OCI-M2 (cell line): ENCODE measurements around the gene HES5.

Source experiments
- DNase-seq: peaks from one replicate; lab custom pipeline; 2025; ENCODE audit not compliant: unreplicated experiment; lab: John Stamatoyannopoulos, UW

The HES5 gene

GRCh38 chr1:2547210-2548067 is 17.4 kb upstream of the HES5 start:
- no peak for DNase-seq

DNA sequence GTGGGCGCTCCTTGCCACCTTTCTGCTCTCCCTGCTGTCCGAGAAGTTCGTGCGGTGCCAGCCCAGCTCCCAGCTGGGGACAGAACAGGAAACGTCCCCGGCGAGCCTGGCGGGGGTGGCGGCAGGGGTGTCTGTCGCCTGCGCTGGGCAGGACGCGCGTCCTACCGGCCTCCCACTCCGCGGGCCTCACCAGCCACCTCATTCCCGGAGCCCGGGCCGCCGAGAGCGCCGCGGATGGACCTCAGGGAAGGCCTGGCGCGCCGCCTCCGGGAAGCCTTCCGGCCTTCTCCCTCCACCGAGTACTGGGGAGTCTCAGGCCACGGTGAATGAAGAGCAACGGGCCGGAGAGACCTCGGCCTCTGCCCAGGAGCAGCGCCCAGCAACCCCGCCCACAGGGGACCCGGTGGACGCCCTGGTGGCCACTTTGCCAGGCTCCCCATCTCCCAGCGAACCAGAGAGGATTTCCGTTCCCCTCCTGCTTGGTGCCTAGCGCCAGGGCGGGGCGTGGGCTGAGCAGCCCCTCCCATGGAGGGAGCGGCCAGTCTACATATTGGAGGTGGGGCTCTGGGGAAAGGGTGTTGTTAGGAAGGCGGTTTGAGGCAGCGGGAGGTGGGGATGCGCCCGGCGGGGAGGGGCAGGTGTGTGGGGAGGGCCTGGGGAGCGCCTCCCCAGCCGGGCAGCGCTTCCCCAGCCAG is 16.6 kb upstream of the HES5 start:
- DNase-seq: no peak

DNA sequence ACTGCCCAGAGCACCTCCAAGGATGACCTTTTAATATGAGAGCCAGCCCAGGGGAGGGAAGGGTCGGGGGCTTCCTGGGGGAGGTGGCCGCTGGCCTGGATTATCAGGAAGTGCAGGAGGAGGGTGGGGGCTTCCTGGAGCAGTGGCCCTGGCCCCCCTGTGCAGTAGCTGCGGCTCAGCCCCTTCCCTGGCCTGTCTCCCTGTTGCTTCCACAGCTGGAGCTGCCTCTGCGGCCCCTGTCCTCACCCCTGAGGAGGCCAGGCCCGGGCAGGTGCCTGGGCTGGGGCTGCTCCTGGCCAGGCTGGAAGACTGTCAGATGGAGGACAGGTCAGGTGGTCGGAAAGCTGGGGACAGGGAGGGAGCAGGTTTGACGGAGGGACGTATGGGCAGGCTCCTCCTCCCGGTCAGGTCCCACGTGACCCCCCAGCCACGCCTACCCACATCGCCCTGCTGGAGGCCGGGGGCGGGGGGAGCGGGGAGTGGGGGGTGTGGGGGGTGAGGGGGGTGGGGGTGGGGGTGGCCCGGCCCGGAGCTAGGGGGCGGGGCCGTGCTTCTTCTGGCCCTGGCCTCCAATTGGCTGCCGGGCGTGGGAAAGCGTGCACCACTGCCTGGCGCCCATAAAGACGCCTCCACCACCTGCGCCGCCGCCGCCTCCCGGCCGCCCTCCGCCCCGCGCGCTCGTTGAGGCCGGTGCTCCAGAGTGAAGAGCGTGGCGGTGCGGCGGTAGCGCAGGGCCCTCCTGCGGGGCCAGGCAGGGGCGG is 15.9 kb upstream of the HES5 start:
- DNase-seq: no peak

DNA sequence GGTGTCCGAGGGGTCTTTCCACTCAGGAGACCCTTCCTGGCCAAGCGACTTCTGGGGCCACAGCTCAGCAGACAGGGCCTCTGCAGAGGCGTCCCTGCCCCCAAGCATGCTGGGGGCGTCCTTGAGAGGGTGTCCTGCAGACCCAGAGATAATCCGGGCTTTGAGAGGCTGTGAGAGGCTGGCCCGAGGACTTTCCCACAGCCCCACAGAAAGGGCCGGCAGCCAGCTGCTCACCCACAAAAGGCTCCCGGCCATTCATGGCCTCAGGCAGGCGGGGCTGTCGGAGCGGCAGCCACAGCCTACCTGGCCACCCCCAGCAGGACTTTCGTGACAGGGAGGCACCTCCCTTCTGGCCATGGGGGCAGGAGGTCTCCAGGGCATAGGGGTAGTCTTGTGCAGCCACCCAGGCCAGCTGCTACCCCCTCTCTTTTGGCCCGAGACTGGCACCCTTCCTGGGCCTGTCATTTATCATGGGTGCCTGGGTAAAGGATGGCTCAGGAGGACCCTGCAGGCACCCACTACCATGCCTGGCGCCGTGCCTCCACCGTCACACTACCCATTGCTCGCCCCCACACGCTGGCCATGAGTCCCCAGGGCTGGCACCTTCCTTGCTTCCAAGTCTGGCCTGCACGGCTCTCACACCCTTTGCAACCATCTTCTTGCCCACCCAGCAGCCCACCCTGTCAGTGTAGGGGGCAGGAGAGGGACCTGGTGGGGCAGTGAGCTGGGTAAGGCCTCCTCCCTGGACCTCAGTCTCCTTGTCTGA is 15.0 kb upstream of the HES5 start:
- DNase-seq: no peak

DNA sequence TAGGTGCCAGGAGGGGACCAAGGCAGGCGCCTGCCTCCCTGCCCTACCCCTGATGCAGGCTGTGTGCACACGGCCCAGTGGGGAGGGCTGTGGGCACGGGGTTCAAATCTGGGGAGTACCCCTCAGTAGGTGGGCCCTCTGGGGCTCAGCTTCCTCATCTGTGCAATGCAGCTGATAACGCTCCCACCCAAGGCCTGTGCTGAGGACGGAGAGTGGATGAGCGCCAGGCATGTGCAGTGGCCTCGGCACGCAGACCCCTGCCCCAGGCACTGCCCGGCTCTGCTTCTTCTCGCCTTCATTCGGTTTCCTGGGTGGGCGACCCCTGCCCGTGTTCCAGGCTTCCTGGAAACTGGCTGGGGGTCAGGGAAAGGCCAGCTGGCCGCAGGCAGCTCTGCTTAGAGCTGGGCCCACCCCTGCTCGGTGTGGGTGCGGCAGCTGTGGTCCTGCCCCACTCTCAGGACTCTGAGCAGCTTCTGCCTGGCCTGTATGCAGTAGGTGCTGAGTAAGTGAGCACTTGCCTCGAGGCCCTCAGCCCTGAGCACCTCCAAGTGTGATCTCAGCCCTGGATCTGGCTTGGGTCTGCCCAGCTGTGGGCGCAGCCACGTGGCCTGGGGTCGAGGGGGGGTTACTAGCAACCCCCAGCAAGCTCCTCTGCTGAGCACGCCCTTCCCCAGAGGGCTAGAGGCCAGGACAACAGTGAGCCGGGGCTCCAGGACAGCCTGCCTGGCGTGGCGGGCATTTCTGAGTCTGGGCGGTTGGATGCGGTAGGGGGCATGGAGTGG is 14.2 kb upstream of the HES5 start:
- DNase-seq: no peak

GRCh38 chr1:2543543-2544092 is 13.6 kb upstream of the HES5 start:
- DNase-seq: no peak

GRCh38 chr1:2542246-2542915 is 12.3 kb upstream of the HES5 start:
- DNase-seq: no peak

GRCh38 chr1:2541619-2542245 is 11.7 kb upstream of the HES5 start:
- DNase-seq: no peak

GRCh38 chr1:2540816-2541492 is 10.9 kb upstream of the HES5 start:
- no peak for DNase-seq

GRCh38 chr1:2539312-2539907 is 9.3 kb upstream of the HES5 start:
- DNase-seq: no peak

GRCh38 chr1:2538872-2539271 is 8.8 kb upstream of the HES5 start:
- DNase-seq: no peak

DNA sequence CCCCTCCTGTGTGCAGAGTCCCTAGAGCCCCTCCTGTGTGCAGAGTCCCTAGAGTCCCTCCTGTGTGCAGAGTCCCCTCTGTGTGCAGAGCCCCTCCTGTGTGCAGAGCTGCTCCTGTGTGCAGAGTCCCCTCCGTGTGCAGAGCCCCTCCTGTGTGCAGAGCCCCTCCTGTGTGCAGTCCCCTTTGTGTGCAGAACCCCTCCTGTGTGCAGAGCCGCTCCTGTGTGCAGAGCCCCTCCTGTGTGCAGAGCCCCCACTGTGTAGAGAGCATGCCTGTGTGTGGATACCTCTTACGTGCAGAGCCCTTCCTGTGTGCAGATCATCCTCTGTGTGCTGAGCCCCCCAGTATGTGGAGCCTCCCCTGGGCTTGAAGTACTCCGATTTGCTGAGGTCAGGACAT is 8.3 kb upstream of the HES5 start:
- no peak for DNase-seq

DNA sequence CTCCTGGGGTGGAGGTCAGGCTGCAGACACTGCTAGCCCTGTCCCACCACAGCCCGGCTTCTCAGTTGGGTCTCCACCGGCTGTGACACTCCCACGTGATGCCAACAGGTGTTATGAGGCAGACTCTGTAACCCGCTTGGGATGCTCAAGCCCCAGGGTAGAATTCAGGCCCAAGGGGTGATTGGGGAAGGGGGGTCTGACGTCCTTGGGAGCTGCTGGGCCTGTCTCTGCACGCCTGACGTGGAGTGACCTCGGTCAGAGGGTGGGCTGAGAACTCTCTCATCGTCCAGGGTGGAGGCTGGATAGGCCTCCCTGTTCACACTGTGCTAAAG is 7.7 kb upstream of the HES5 start:
- no peak for DNase-seq

- DNase-seq: no peak
These were observed 5.9 kb upstream of the HES5 start for GRCh38 chr1:2535981-2536380.

DNA sequence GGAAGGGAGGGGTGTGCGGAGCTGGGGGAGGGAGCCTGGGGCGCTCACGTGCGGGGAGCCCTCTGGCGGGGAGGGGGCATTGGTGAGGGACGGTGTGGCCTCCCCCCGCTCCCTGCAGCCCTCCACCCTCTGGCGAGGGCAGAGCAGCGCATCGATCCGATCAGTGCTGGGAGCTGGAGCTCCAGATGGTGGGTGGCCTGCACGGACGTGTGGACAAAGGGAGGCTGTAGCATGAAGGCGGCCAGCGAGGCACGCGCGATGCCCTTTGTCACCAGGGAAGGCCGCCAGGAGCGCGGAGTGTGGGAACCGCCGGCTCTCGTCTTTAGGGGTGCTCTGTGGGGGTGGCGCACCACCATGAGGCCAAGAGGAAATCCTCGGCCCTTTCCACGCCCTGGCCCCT is 5.4 kb upstream of the HES5 start:
- DNase-seq: no peak

DNA sequence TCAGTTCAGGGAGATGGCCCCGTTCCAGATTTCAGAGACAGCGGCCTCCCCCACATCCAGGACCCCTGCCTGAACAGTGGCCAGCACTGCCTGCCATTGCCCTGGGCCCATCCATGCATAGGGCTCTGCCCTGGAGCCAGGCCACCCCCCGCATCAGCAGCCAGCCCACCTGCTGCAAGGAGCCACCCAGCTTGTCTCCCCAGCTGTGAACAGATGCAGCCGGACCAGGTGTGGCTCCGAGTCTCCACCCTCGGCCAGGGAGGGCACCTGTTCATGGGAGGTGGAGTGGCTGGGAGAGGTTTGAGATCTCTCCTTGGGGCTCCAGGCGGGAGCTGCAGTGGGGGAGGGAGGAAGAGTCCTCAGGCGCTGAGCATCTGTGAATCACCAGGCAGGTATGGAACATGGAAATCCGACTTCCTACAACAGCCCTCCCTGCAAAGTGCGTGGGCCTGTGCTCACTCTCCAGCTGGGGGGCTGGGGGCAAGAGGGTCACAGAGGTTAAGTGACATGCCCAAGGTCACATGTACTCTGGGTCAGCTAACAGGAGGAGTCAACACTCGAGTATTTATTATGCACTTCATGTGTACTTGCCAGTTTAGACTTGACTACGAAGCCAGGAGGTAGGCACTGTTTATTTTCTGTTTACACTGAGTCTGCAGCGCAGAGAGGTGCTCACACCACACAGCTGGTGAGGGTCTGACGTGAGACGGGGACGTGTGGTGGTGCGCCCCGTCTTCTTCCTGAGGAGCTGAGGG is 4.8 kb upstream of the HES5 start:
- no peak for DNase-seq

DNA sequence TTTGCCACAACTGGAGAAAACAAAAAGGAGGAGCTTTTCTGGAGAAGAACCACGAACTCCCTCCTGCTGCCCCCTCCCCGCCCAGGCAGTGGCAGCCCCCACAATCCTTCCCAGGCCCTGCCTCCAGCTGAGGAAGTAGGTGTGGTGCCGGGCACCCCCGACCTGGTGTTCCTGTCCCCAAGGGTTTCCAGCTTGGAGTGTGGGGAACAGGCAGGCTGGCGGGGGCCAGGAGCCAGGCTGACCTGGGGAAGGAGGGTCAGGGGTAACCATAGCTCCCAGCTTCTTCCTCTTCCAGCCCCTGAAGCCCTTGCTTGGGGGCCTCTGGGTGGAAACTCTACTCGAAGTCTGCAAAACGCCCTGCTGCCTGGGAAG is 4.2 kb upstream of the HES5 start:
- DNase-seq: no peak

- DNase-seq: no peak
These were observed 3.3 kb upstream of the HES5 start for GRCh38 chr1:2533365-2533764.
